A549 treated with DMSO at 1 μM for 4 hours (cell line): Measurements from ENCODE around the gene EIF4H. TPM values are rescaled to one million over a fixed set of nuclear protein-coding genes. Genes with fewer than 3 reads are reported as not detected.

Experiments
- total RNA-seq: library from RNA; stranded (reverse); fragments of 200-300 nt; extraction: Qiagen RNA extraction; gene quantifications from 5 replicates; pipeline ENCODE4 v1.2.3, GENCODE V29; 2022; ENCODE audit warnings: low read depth

The EIF4H gene
- 303 to 351 TPM (median 310 TPM) in 5 replicates for total RNA-seq

DNA sequence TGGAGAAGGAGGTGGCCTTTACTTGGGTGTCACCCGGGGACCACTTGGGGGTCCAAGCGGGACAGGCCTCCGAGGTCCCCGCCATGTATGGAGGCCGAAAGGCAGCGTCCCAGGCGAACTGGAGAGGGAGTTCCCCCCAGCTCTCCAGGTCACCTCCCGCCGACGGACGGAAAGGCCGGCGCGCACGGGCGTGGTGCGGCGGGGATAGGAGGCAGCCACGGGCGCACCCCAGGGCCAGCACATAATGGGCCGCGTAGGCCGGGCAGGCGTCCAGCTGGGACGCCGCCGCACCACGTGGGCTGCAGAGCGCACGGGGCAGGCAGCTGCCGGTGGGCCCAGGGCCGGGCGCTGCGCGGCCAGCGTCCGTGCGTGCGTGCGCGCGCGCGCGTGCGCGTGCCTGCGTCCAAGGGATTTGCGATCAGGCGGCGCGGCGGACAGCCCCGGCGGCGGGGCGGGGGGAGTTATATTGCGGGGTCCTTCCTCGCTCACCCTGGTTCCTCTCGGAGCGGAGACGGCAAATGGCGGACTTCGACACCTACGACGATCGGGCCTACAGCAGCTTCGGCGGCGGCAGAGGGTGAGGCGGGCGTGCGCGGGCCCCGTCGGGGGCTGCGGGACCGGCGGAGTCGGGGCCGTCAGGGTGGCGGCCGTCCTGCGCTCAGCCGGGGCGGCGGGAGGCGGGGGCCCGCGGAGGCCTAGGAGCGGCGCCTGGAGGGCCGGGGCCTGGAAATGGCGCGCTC is at the start of gene EIF4H:
EIF4H (plus strand) TSS at position 491 of the 740 bp plus-strand sequence; CDS start at position 519, 28 bp downstream.

Other genes starting within 250 kb of the EIF4H start
- 0.06 to 0.14 TPM (median 0.10 TPM) in 5 replicates for gene ELN, start 146.2 kb upstream of the EIF4H start, total RNA-seq
- gene LIMK1, start 90.6 kb upstream of the EIF4H start, total RNA-seq, result 33.1 to 42.6 TPM (median 36.0 TPM) in 5 replicates
- gene LAT2, start 35.6 kb downstream of the EIF4H start, total RNA-seq, result 0.66 to 1.9 TPM (median 1.1 TPM) in 5 replicates
- gene RFC2, start 80.0 kb downstream of the EIF4H start, total RNA-seq, result 57.0 to 68.7 TPM (median 58.0 TPM) in 5 replicates
- 15.4 to 21.9 TPM (median 19.8 TPM) in 5 replicates for gene CLIP2, start 115.1 kb downstream of the EIF4H start, total RNA-seq